ENCODE measurements around the gene OR2A5.
"Not testable (repeated sequence)": the region's sequence is repeated elsewhere in the genome, so short reads cannot be mapped to it uniquely, and the experiment has no call there.

OR2A5 gene

GRCh38 chr7:144035385-144035784 lies 13.4 kb upstream of the OR2A5 start:
- no peak for DNase-seq (ENCODE audit: low read depth)

DNA sequence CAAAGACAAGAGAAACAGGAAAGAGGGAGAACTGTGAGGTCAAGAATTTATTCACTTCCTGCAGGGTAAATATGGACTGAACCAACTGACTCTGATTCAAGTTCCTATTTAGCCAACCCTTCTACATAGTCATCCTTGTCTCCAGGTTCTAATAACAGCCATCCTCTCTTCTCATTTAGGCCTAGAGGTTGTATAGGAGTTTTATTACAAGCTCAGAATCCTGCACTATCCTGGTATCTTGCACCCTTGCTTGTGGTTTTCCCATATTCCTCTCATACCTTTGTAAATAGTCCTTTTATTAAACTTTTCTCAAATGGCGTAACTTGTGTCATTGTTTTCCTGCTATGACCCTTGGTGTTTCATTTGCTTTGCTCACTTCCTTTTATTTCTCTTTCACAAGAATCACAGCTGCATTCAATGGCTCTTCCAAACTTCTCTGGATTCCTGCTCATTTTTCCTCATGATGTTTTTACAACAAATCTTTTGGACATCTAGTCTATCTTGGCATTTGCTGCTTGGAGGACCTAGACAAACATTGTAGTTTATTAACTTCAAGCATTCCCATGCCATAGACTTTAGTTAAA lies 12.4 kb upstream of the OR2A5 start:
- DNase-seq (ENCODE audit: low read depth) = no peak

DNA sequence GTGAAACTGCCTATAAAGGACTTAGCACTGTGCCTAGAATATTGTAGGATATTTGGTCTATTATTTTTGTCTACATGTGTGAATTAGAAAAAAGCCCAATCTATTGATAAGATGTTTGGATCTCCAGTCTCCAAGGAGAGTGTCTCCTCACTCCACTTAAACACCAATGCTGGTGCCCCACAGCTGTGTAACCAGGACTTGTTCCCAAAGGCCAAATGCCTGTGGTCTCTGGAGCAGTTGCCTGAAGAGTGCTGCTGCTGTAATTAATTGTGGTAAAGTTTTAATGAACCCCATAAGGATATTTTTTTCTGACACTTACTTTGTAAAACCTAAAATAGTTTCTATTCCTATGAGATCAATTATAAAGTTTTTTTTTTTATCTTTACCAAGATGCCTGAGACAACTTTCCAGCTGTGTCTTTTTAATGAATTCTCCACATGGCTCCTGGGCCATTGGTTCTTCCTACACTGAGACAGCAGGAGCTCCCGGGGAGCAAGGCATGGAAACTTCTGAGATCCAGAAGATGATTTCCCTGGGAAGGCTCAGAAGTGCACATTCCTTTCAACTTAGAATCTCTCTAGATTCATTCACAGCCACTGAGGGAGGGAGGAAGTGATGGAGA lies 11.2 kb upstream of the OR2A5 start:
- DNase-seq (ENCODE audit: low read depth) = no peak

- DNase-seq (ENCODE audit: low read depth) = no peak
These were observed 9.9 kb upstream of the OR2A5 start for GRCh38 chr7:144038887-144039286.

DNA sequence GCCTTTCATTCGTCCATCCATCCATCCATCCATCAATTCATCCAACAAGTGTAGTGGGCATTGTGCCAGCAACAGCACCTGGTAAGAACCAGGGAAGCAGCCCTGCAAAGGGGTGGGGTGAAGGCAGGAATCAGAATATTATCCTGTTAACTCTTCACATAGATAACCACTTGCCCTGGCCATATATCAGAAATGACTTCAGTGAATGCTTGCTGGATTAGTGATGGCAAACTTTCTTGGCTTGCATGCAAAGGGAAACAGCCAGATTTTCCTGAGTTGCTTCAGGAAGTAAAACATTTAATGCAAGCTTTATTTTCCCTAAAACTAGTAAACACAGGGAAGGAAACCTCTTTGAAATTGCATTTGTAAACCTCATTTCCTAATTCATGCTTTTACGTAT lies 743 bp downstream of the OR2A5 start:
- DNase-seq (ENCODE audit: low read depth) = no peak

- DNase-seq (ENCODE audit: low read depth) = no peak
These were observed 1.3 kb downstream of the OR2A5 start for GRCh38 chr7:144050093-144050492.

GRCh38 chr7:144050884-144051283 lies 2.1 kb downstream of the OR2A5 start:
- DNase-seq (ENCODE audit: low read depth) = not testable (repeated sequence)

- DNase-seq (ENCODE audit: low read depth) = no peak
These were observed 9.2 kb downstream of the OR2A5 start for GRCh38 chr7:144057954-144058353.

GRCh38 chr7:144063710-144064109 lies 15.0 kb downstream of the OR2A5 start:
- no peak for DNase-seq (ENCODE audit: low read depth)

GRCh38 chr7:144069511-144069910 lies 20.8 kb downstream of the OR2A5 start, which contains the start of gene OR2A25:
OR2A25 (plus strand) TSS chr7:144069811; CDS start chr7:144074220, 4,409 bp downstream.
- DNase-seq (ENCODE audit: low read depth) = no peak

GRCh38 chr7:144069953-144070352 lies 21.2 kb downstream of the OR2A5 start:
- no peak for DNase-seq (ENCODE audit: low read depth)

GRCh38 chr7:144074374-144074773 lies 25.6 kb downstream of the OR2A5 start:
- DNase-seq (ENCODE audit: low read depth) = no peak

DNA sequence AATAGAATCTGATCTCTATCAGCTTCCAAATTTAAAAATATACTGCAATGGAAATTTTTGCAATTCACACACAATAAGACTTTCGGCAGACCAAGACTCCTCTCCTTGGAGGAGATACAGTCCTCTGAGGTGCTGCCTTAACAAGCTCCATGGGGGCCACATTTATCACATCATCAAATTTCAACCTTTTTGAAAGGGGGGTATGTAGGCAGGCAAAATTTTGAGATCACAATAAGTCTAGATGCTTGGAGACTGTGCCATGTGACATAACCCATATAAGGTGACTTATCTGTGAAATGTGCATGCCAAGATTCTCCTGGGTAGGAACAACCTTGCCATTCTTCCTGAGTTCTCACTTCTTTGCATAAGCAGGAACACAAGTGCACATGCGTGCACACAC lies 37.2 kb downstream of the OR2A5 start, which contains the start of gene OR2A12:
Gene OR2A12 (plus strand): TSS at position 301 of the 400 bp plus-strand sequence. CDS start 8,830 bp downstream, outside the sequence.
- no peak for DNase-seq (ENCODE audit: low read depth)

DNA sequence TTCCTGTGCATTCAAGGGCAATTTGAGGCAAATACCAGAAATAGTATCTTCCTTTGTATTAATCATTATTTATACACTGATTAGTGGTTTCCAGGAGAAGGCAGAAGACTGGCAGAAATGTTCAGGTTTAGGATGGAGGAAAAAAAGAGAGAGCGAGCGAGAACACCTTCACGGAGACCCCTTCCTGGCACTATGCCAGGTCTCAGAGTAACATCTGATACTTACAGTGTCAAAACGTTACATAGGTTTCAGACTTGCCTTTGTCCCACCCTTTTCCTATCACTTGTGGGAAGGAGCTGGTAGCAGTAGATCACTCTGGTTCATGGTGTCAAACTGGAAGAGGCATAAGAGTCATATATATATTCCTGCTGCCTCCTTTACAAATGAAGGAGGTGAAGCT lies 38.0 kb downstream of the OR2A5 start:
- DNase-seq (ENCODE audit: low read depth) = no peak

GRCh38 chr7:144087230-144087629 lies 38.5 kb downstream of the OR2A5 start:
- no peak for DNase-seq (ENCODE audit: low read depth)

DNA sequence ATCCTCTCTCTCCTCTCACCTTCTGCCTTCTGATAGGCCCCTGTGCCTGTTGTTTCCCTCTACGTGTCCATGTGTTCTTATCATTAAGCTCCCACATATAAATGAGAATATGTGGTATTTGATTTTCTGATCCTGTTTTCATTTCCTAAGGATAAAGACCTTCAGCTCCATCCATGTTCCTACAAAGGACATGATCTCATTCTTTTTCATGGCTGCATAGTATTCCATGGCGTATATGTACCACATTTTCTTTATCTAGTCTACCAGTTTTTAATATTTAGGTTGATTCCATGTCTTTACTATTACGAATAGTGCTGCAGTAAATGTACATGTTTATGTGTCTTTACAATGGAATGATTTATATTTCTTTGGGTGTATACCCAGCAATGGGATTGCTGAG lies 41.9 kb downstream of the OR2A5 start:
- DNase-seq (ENCODE audit: low read depth) = no peak

DNA sequence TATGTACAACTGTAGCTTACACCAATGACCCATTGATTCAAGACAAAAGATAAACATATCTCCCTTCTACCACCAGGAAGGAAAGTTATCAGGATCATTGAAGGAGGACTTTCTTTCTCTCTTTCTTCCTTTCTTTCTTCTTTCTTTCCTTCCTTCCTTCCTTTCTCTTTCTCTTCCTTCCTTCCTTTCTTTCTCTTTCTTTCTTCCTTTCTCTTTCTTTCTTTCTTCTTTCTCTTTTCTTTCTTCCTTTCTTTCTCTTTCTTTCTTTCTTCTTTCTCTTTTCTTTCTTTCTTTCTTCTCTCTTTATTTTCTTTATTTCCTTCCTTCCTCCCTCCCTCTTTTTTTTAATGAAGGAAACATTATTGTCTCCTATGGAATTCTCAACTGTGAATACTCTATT lies 50.0 kb downstream of the OR2A5 start:
- DNase-seq (ENCODE audit: low read depth) = no peak

GRCh38 chr7:144100607-144101006 lies 51.9 kb downstream of the OR2A5 start:
- no peak for DNase-seq (ENCODE audit: low read depth)

DNA sequence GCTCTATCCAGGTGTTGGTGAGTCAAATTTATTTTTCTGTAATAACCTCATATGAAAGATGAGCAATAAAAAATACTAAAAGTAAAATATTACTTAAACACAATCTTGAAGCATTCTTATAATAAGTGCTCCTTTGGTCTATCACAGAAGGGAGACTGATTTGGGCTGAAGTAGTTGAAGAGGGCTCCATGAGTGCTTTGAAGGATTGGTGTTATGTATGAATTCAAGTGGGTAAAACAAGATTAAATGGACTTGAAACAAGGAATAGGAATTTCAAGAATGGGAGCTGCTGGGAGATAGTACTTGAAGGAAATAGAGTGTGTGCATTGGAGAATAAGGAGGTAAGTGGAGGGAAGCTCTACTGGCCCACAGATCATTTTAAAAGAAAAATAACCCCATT lies 53.3 kb downstream of the OR2A5 start:
- no peak for DNase-seq (ENCODE audit: low read depth)

- DNase-seq (ENCODE audit: low read depth) = no peak
These were observed 56.5 kb downstream of the OR2A5 start for GRCh38 chr7:144105211-144105610.
